K562 (cell line): Measurements from ENCODE around the gene SRGAP3. TPM values are rescaled to one million over a fixed set of nuclear protein-coding genes. Genes with fewer than 3 reads are reported as not detected.

Source experiments
- ATAC-seq: fragments of 200-7000 bp; cut with Tn5 transposase; 3 replicates; pipeline ENCODE4 v1.9.1; 2020; ENCODE audit warnings: moderate library complexity
- BruUV-seq: library from RNA; stranded (reverse); fragments of 400-500 nt; replicated peaks from 2 replicates; lab custom pipeline; 2021; lab: Mats Ljungman, UMichigan
- CTCF ChIA-PET: fragments of 300-600 bp; formaldehyde crosslinking; extraction: SDS; loops from one replicate; lab custom pipeline; 2021; ENCODE audit warnings: low intra/inter-chr PET ratio; lab: Yijun Ruan, JAX
- POLR2A ChIA-PET: fragments of 300-600, 350-650 bp; sonication (Branson Sonifier 250); formaldehyde crosslinking; extraction: SDS; loops from one replicate; lab custom pipeline; 2021; ENCODE audit warnings: antibody characterized with exemption, inconsistent platforms; lab: Yijun Ruan, JAX
- DNase-seq, 4 experiments: peaks; one replicate each; pipeline versions ENCODE4 v3.0.0 to v3.0.0-alpha.2; 2011 to 2018; ENCODE audit warnings: low spot score in 3 of 4, mixed read lengths in 3 of 4; ENCODE audit errors: extremely low read depth in 1 of 4
- FAIRE-seq: peaks from 2 replicates; lab custom pipeline; 2011; peaks lifted over from hg19 to GRCh38; lab: Jason Lieb, UNC
- H2AFZ ChIP-seq: 2 replicates; pipeline ENCODE4 v1.6.0; 2011; ENCODE audit warnings: low read depth, low read length, control low read depth, inconsistent platforms
- H3K27ac ChIP-seq: fragments of 200-600 bp; 3 replicates; pipeline ENCODE4 v1.8.0; 2011; ENCODE audit warnings: low read depth, mild to moderate bottlenecking, control low read depth, inconsistent platforms, low read length, moderate library complexity, mixed read lengths; ENCODE audit errors: extremely low read depth
- H3K27me3 ChIP-seq, 2 experiments: fragments of 300-600 bp in 1 of 2; 2 replicates in 1 of 2; 3 replicates in 1 of 2; pipeline versions ENCODE4 v1.6.0 to v1.8.0; 2011; ENCODE audit warnings: inconsistent platforms in 2 of 2, low read length in 2 of 2, mild to moderate bottlenecking in 1 of 2, mixed read lengths in 1 of 2, moderate library complexity in 1 of 2; ENCODE audit not compliant: control insufficient read depth in 2 of 2, insufficient read depth in 2 of 2
- H3K36me3 ChIP-seq: fragments of 300-600 bp; 3 replicates; pipeline ENCODE4 v1.8.0; 2011; ENCODE audit warnings: mild to moderate bottlenecking, low read length, inconsistent platforms; ENCODE audit not compliant: control insufficient read depth, insufficient read depth
- H3K4me1 ChIP-seq, 2 experiments: fragments of 200-600 bp in 1 of 2; replicated peaks in 1 of 2; 2 replicates in 1 of 2; 3 replicates in 1 of 2; pipeline versions ENCODE4 v1.5.1 to v1.8.0; 2011; ENCODE audit warnings: inconsistent platforms in 2 of 2, low read length in 2 of 2, mild to moderate bottlenecking in 1 of 2, mixed read lengths in 1 of 2, moderate library complexity in 1 of 2; ENCODE audit not compliant: control insufficient read depth in 2 of 2, insufficient read depth in 2 of 2
- H3K4me2 ChIP-seq: 2 replicates; pipeline ENCODE4 v1.6.1; 2011; ENCODE audit warnings: low read length, control low read depth, inconsistent platforms, mixed read lengths; ENCODE audit not compliant: insufficient read depth
- H3K4me3 ChIP-seq: fragments of 200-600 bp; sonication (generic), shearing (Covaris generic); 2 replicates; pipeline ENCODE4 v1.5.1; 2016; ENCODE audit warnings: control low read depth, inconsistent platforms
- H3K79me2 ChIP-seq: fragments of 200-600 bp; 3 replicates; pipeline ENCODE4 v1.8.0; 2011; ENCODE audit warnings: low read length, inconsistent platforms; ENCODE audit not compliant: control insufficient read depth, insufficient read depth
- H3K9ac ChIP-seq, 2 experiments: 2 replicates each; pipeline versions ENCODE4 v1.6.0 to v1.6.1; 2011; ENCODE audit warnings: low read depth in 2 of 2, low read length in 2 of 2, control low read depth in 1 of 2, inconsistent platforms in 1 of 2, mild to moderate bottlenecking in 1 of 2, mixed read lengths in 1 of 2; ENCODE audit not compliant: insufficient read depth in 1 of 2
- H3K9me1 ChIP-seq: one replicate; pipeline ENCODE4 v1.6.0; 2011; ENCODE audit warnings: inconsistent platforms, mild to moderate bottlenecking, low read length, moderate library complexity; ENCODE audit not compliant: control insufficient read depth, insufficient read depth
- H3K9me3 ChIP-seq: replicated peaks from 2 replicates; pipeline ENCODE4 v1.5.1; 2011; ENCODE audit warnings: low read depth, low read length, inconsistent platforms; ENCODE audit not compliant: control insufficient read depth, insufficient read depth
- H4K20me1 ChIP-seq: replicated peaks from 2 replicates; pipeline ENCODE4 v1.6.1; 2011; ENCODE audit warnings: low read length, inconsistent platforms, mixed read lengths; ENCODE audit not compliant: control insufficient read depth, insufficient read depth
- ARID2 ChIP-seq: fragments of 450-650 bp; IDR thresholded peaks from 2 replicates; pipeline ENCODE4 v1.6.1; 2017; ENCODE audit warnings: antibody characterized with exemption, mild to moderate bottlenecking
- CAMTA2 ChIP-seq: fragments of 250-450 bp; sonication (Bioruptor Pico); conservative IDR thresholded peaks from 2 replicates; pipeline ENCODE4 v1.5.1; 2022
- GATAD2B ChIP-seq: fragments of 450-650 bp; IDR thresholded peaks from 2 replicates; pipeline ENCODE4 v1.6.1; 2017; ENCODE audit warnings: mild to moderate bottlenecking, borderline replicate concordance
- KHSRP ChIP-seq: fragments of 450-650 bp; IDR thresholded peaks from 2 replicates; pipeline ENCODE4 v1.6.1; 2017
- MLLT1 ChIP-seq, 2 experiments: fragments of 450-650 bp; IDR thresholded peaks; 2 replicates each; pipeline ENCODE4 v1.6.1; 2016
- NEUROD1 ChIP-seq: fragments of 150-350 bp; IDR thresholded peaks from 2 replicates; pipeline ENCODE4 v1.6.1; 2014; ENCODE audit warnings: borderline replicate concordance, low read length, low read depth; ENCODE audit not compliant: partially characterized antibody
- SAFB ChIP-seq: fragments of 200-400 bp; formaldehyde crosslinking; IDR thresholded peaks from 2 replicates; pipeline ENCODE4 v1.6.1; 2017; ENCODE audit warnings: low read depth, low read length, borderline replicate concordance
- SMAD3 ChIP-seq: fragments of 450-650 bp; formaldehyde crosslinking; conservative IDR thresholded peaks from 2 replicates; pipeline ENCODE4 v1.4.0; 2020; ENCODE audit warnings: mild to moderate bottlenecking
- SPI1 ChIP-seq: IDR thresholded peaks from 2 replicates; pipeline ENCODE4 v1.6.1; 2011; ENCODE audit warnings: low read depth, low read length, control low read depth, borderline replicate concordance
- SRSF9 ChIP-seq: fragments of 200-400 bp; formaldehyde crosslinking; IDR thresholded peaks from 2 replicates; pipeline ENCODE4 v1.6.1; 2017; ENCODE audit warnings: low read depth, low read length, borderline replicate concordance
- TFAP4 ChIP-seq: sonication (generic); formaldehyde crosslinking; IDR thresholded peaks from 2 replicates; pipeline ENCODE4 v1.8.0; 2022; ENCODE audit warnings: missing genetic modification reagents, mild to moderate bottlenecking, moderate library complexity, borderline replicate concordance
- THRAP3 ChIP-seq: fragments of 450-650 bp; IDR thresholded peaks from 2 replicates; pipeline ENCODE4 v1.6.1; 2016; ENCODE audit warnings: mild to moderate bottlenecking, inconsistent platforms, borderline replicate concordance
- U2AF1 ChIP-seq: fragments of 200-400 bp; formaldehyde crosslinking; optimal IDR thresholded peaks from 2 replicates; pipeline ENCODE3; 2017; ENCODE audit warnings: mild to moderate bottlenecking, low read depth, low read length, moderate library complexity
- ZFPM2 ChIP-seq: fragments of 250-450 bp; sonication (Bioruptor Pico); IDR thresholded peaks from 2 replicates; pipeline ENCODE4 v1.5.1; 2022; ENCODE audit warnings: mild to moderate bottlenecking
- ZKSCAN1 ChIP-seq: fragments of 150-350 bp; IDR thresholded peaks from 2 replicates; pipeline ENCODE4 v1.6.1; 2016; ENCODE audit warnings: low read depth, low read length
- ZNF398 ChIP-seq: fragments of 250-450 bp; sonication (Bioruptor Pico); IDR thresholded peaks from 2 replicates; pipeline ENCODE4 v1.8.0; 2021; ENCODE audit warnings: moderate library complexity, mild to moderate bottlenecking, inconsistent platforms
- ZNF431 ChIP-seq: sonication (generic); formaldehyde crosslinking; IDR thresholded peaks from 2 replicates; pipeline ENCODE4 v1.8.0; 2022; ENCODE audit warnings: mild to moderate bottlenecking, missing genetic modification reagents
- WGBS: fragments of 100-300 bp; shearing (Covaris generic); methylation state at CpG from one replicate; pipeline ENCODE4 v1.1.6; 2016; ENCODE audit warnings: low coverage, mixed read lengths; ENCODE audit not compliant: insufficient coverage; ENCODE audit errors: missing lambda C conversion rate; 5-methylcytosine and 5-hydroxymethylcytosine counted together
- in situ Hi-C: fragments of 300-500 bp; cut with MboI; formaldehyde crosslinking; loops from 4 replicates; pipeline ENCODE4 v1.15.0; 2018; ENCODE audit warnings: inconsistent platforms, mixed read lengths
- intact Hi-C: fragments of 100-400 bp; cut with micrococcal nuclease; formaldehyde crosslinking; loops from 2 replicates; pipeline ENCODE4 v1.14.2; 2022
- polyA plus RNA-seq, 8 experiments: library from polyadenylated mRNA; depleted of rRNA in 4 of 8; stranded (reverse) in 5 of 8; unstranded in 3 of 8; fragments of >200 nt; fragmentation: Nextera tagmentation in 2 of 8; fragmentation: Illumina TruSeq in 1 of 8; extraction: Ambion mirVana in 2 of 8; extraction: Trizol in 1 of 8; gene quantifications; 2 replicates each; pipeline versions ENCODE4 v1.2.1 to v1.2.3, GENCODE V29; 2011 to 2014; ENCODE audit warnings: inconsistent platforms in 1 of 8, missing spikeins in 1 of 8
- total RNA-seq, 7 experiments: library from RNA; depleted of rRNA in 6 of 7; stranded (reverse); fragments of >200 nt in 6 of 7; fragmentation: Illumina TruSeq in 2 of 7; extraction: Trizol in 2 of 7; gene quantifications; 2 replicates each; pipeline versions ENCODE4 v1.2.1 to v1.2.3, GENCODE V29; 2011 to 2021; ENCODE audit warnings: low replicate concordance in 1 of 7
- TF ChIP-seq, protein P1 (sequence below): fragments of 450-650 bp; formaldehyde crosslinking; IDR thresholded peaks from 2 replicates; pipeline ENCODE4 v1.4.0; 2020; ENCODE audit warnings: mild to moderate bottlenecking

Gene SRGAP3
- total and polyA plus RNA-seq, 9 of the 15 experiments (the other 6 are each of a cell fraction or from before 2014, with no cell fraction given) = 0.11 to 0.85 (median 0.35) TPM; not detected in 2

- TF ChIP-seq MLLT1 (IDR thresholded peaks at IDR 0.05) = no peak
- TF ChIP-seq, all 486 proteins: peak for 0
These were observed 50.5 kb downstream of the SRGAP3 start (continued) for GRCh38 chr3:9198899-9199335.

- whole genome bisulfite sequencing = 3% methylated on average over 3 of the region's 3 CpGs
- TF ChIP-seq NEUROD1 (no peak), ZNF431 (CRISPR knock-in tag) (no peak), SRSF9 (no peak), SPI1 (no peak), CAMTA2 (CRISPR knock-in tag) (no peak), THRAP3 (no peak), ZKSCAN1 (no peak), ZFPM2 (CRISPR knock-in tag) (no peak), U2AF1 (no peak), SAFB (no peak), KHSRP (no peak), SMAD3 (CRISPR knock-in tag) (no peak), GATAD2B (no peak), TFAP4 (CRISPR knock-in tag) (no peak), ZNF398 (no peak), ARID2 (no peak)
- TF ChIP-seq, protein P1, sequence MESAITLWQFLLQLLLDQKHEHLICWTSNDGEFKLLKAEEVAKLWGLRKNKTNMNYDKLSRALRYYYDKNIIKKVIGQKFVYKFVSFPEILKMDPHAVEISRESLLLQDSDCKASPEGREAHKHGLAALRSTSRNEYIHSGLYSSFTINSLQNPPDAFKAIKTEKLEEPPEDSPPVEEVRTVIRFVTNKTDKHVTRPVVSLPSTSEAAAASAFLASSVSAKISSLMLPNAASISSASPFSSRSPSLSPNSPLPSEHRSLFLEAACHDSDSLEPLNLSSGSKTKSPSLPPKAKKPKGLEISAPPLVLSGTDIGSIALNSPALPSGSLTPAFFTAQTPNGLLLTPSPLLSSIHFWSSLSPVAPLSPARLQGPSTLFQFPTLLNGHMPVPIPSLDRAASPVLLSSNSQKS (CRISPR knock-in tag) = no peak
- Histone ChIP-seq H3K9me3 (no peaks in the 10 kb centered on the region), H3K36me3 (no peaks in the 10 kb centered on the region), H4K20me1 (no peaks in the 10 kb centered on the region), H3K27ac (no peak overlapping the region), H3K9me1 (no peaks in the 10 kb centered on the region), H3K4me2 (no peak overlapping the region), H3K4me3 (no peak overlapping the region), H2AFZ (no peak overlapping the region), H3K4me1 (no peaks in the 10 kb centered on the region), H3K9ac (no peak overlapping the region), H3K79me2 (no peaks in the 10 kb centered on the region), H3K27me3 (peaks cover 11 to 56% of the 10 kb centered on the region in 2 experiments)
- FAIRE-seq (no peak), DNase-seq (no peak), ATAC-seq (no peak)
- CTCF ChIA-PET = no interaction called here
- intact Hi-C loops (no loop called here), in situ Hi-C loops (no loop called here)
- POLR2A ChIA-PET = interaction anchor here (0.6 kb wide), 1 partner anchor 215 kb away, joined by 3 read pairs; no protein-coding TSS in a partner anchor
- no TSS peak for BruUV-seq
These were observed 51.2 kb downstream of the SRGAP3 start for GRCh38 chr3:9198261-9198660.
